ENCODE measurements around the gene GAS2L2.

Gene GAS2L2

DNA sequence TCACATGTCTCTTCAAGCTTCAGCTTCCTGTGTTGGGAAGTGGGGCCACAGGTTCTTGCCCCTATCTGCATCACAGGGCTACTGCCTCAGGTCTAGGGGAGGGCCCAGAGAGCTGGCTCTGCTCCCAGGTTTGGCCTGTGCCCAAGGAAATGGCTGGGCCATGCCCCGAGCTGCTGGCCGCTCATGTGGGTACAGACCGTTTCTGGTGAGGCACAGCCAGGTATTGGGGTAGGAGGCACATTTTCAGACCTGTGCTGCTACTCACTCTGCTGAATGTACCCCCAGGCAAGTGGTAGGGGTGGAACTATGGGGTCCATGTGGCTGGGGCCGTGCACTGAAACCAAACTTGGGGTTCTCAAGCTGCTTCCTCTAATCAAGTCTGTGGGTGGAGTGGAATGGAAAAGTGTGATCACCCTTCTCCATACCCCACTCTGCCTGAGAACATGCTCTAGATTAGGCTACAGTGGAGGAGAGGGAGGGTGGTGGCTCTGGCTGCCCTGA is 4.6 kb downstream of the GAS2L2 start:
- H3K79me2 ChIP-seq (ENCODE audit: low read length), result no peaks in the 10 kb centered on the region
- no peak overlapping the region for H3K9ac ChIP-seq (ENCODE audit: low read length)
- H3K27me3 ChIP-seq (ENCODE audit: low read depth, low read length), result peaks cover 23% of the 10 kb centered on the region
- H3K9me3 ChIP-seq (ENCODE audit: insufficient read depth, low read length), result no peaks in the 10 kb centered on the region
- H3K27ac ChIP-seq (ENCODE audit: low read length), result no peak overlapping the region
- H3K4me2 ChIP-seq (ENCODE audit: low read length), result no peak overlapping the region
- no peak overlapping the region for H3K4me3 ChIP-seq (ENCODE audit: low read length)
- no peak for TF ChIP-seq CTCF (IDR thresholded peaks at IDR 0.05; ENCODE audit: low read depth, low read length)
- no peak for TF ChIP-seq EZH2phosphoT487 (IDR thresholded peaks at IDR 0.05; ENCODE audit: low read depth)
- H4K20me1 ChIP-seq (ENCODE audit: insufficient read depth, low read length), result no peaks in the 10 kb centered on the region
- peaks cover 13% of the 10 kb centered on the region; the same call in 1 of the 2 replicates for H3K4me1 ChIP-seq (ENCODE audit: low read length)
- H2AFZ ChIP-seq (ENCODE audit: low read depth, low read length), result no peak overlapping the region
- no peaks in the 10 kb centered on the region for H3K36me3 ChIP-seq (replicated peaks; ENCODE audit: low read depth, low read length)

- no peak overlapping the region for H3K27ac ChIP-seq (ENCODE audit: low read length)
- peaks cover 13% of the 10 kb centered on the region; the same call in 1 of the 2 replicates for H3K4me1 ChIP-seq (ENCODE audit: low read length)
- peak overlapping the region; percentile 35 for H3K4me2 ChIP-seq (ENCODE audit: low read length)
- TF ChIP-seq CTCF (IDR thresholded peaks at IDR 0.05; ENCODE audit: low read depth, low read length) (peak; percentile 90), EZH2phosphoT487 (IDR thresholded peaks at IDR 0.05; ENCODE audit: low read depth) (no peak)
- no peak overlapping the region for H3K4me3 ChIP-seq (ENCODE audit: low read length)
- no peaks in the 10 kb centered on the region for H3K9me3 ChIP-seq (ENCODE audit: insufficient read depth, low read length)
- H3K36me3 ChIP-seq (replicated peaks; ENCODE audit: low read depth, low read length), result no peaks in the 10 kb centered on the region
- H3K9ac ChIP-seq (ENCODE audit: low read length), result no peak overlapping the region
- H3K79me2 ChIP-seq (ENCODE audit: low read length), result no peaks in the 10 kb centered on the region
- H3K27me3 ChIP-seq (ENCODE audit: low read depth, low read length), result peaks cover 23% of the 10 kb centered on the region
- H4K20me1 ChIP-seq (ENCODE audit: insufficient read depth, low read length), result no peaks in the 10 kb centered on the region
- H2AFZ ChIP-seq (ENCODE audit: low read depth, low read length), result no peak overlapping the region
Measured at GRCh38 chr17:35747540-35748017, 5.5 kb downstream of the GAS2L2 start.

DNA sequence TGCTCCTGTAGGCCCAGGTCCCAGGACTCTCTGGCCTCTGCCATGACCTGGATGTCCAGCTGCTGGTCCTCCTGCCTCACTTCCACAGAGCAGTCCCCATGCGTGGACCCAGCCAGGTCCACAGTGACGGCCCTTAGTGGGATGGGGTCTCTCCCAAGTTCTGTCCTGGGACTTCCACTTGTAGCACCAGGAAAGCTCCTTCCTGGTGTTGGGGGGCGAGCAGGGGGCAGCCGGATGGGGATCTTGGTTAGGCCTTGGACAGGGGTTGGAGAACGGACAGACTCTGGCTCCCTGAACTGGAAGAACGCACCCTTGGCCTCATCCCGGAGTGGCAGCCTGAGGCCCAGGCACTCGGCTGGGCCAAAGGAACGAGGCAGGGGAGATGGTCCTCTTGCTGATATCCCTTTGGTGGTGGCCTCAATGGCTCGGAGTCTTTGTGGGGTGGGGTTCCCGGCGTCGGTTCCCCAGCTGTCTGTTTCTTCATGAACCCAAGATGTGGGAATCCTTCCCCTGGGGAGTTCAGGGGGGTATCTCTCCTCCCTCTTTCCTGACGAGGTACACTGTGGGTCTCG is 7.2 kb downstream of the GAS2L2 start:
- Histone ChIP-seq H3K4me3 (ENCODE audit: low read length) (no peak overlapping the region), H3K79me2 (ENCODE audit: low read length) (no peaks in the 10 kb centered on the region), H3K4me1 (ENCODE audit: low read length) (peaks cover 13% of the 10 kb centered on the region; the same call in 1 of the 2 replicates), H2AFZ (ENCODE audit: low read depth, low read length) (no peak overlapping the region), H3K27me3 (ENCODE audit: low read depth, low read length) (peaks cover 19% of the 10 kb centered on the region), H3K9ac (ENCODE audit: low read length) (no peak overlapping the region), H3K27ac (ENCODE audit: low read length) (no peak overlapping the region), H3K36me3 (replicated peaks; ENCODE audit: low read depth, low read length) (no peaks in the 10 kb centered on the region), H3K4me2 (ENCODE audit: low read length) (no peak overlapping the region), H4K20me1 (ENCODE audit: insufficient read depth, low read length) (no peaks in the 10 kb centered on the region), H3K9me3 (ENCODE audit: insufficient read depth, low read length) (no peaks in the 10 kb centered on the region)
- TF ChIP-seq EZH2phosphoT487 (IDR thresholded peaks at IDR 0.05; ENCODE audit: low read depth) (no peak), CTCF (IDR thresholded peaks at IDR 0.05; ENCODE audit: low read depth, low read length) (no peak)

- TF ChIP-seq EZH2phosphoT487 (IDR thresholded peaks at IDR 0.05; ENCODE audit: low read depth) (no peak), CTCF (IDR thresholded peaks at IDR 0.05; ENCODE audit: low read depth, low read length) (no peak)
- Histone ChIP-seq H3K36me3 (replicated peaks; ENCODE audit: low read depth, low read length) (no peaks in the 10 kb centered on the region), H3K4me2 (ENCODE audit: low read length) (no peak overlapping the region), H3K79me2 (ENCODE audit: low read length) (no peaks in the 10 kb centered on the region), H3K9ac (ENCODE audit: low read length) (no peak overlapping the region), H3K27me3 (ENCODE audit: low read depth, low read length) (peaks cover 13% of the 10 kb centered on the region), H3K4me1 (ENCODE audit: low read length) (peaks cover 9% of the 10 kb centered on the region; the same call in 1 of the 2 replicates), H3K27ac (ENCODE audit: low read length) (no peak overlapping the region), H3K4me3 (ENCODE audit: low read length) (no peak overlapping the region), H4K20me1 (ENCODE audit: insufficient read depth, low read length) (no peaks in the 10 kb centered on the region), H3K9me3 (ENCODE audit: insufficient read depth, low read length) (no peaks in the 10 kb centered on the region), H2AFZ (ENCODE audit: low read depth, low read length) (no peak overlapping the region)
Measured at GRCh38 chr17:35745246-35745645, 7.8 kb downstream of the GAS2L2 start.
